Gastroesophageal sphincter (tissue), 4 donors: ENCODE results near the gene FOXK1. TPM values are rescaled to one million over a fixed set of nuclear protein-coding genes. Genes with fewer than 3 reads are reported as not detected.

Source experiments
- ATAC-seq: fragments of 150-250 bp; one replicate; pipeline ENCODE4 v1.9.1; 2016; ENCODE audit warnings: mild to moderate bottlenecking, moderate library complexity
- H3K27ac ChIP-seq, 4 donors: fragments of 200-600 bp; sonication (generic) in 3 of 4; 1 replicate in 3 of 4; 2 replicates in 1 of 4; pipeline ENCODE4 v1.5.1; 2016 to 2019
- H3K27me3 ChIP-seq: fragments of 200-600 bp; sonication (generic); one replicate; pipeline ENCODE4 v1.5.1; 2019
- H3K36me3 ChIP-seq, 2 donors: fragments of 200-600 bp; sonication (generic); one replicate each; pipeline ENCODE4 v1.5.1; 2019; ENCODE audit warnings: control low read depth in 1 of 2
- H3K4me1 ChIP-seq, 3 donors: fragments of 200-600 bp; sonication (generic); 1 replicate in 2 of 3; 2 replicates in 1 of 3; pipeline ENCODE4 v1.5.1; 2016 to 2019; ENCODE audit warnings: control low read depth in 2 of 3
- H3K4me3 ChIP-seq, 2 donors: fragments of 200-600 bp; sonication (generic); one replicate each; pipeline ENCODE4 v1.5.1; 2019; ENCODE audit warnings: mild to moderate bottlenecking in 1 of 2, moderate library complexity in 1 of 2
- H3K9me3 ChIP-seq, 3 donors: fragments of 200-600 bp; sonication (generic); one replicate each; pipeline ENCODE4 v1.5.1; 2017 to 2019; ENCODE audit warnings: control low read depth in 2 of 3
- EP300 ChIP-seq: sonication (generic); formaldehyde crosslinking; IDR thresholded peaks from one replicate; pipeline ENCODE4 v1.6.1; 2017; ENCODE audit warnings: antibody characterized with exemption, mild to moderate bottlenecking
- POLR2A ChIP-seq, 2 donors: fragments of 450-650 bp; IDR thresholded peaks; one replicate each; pipeline ENCODE4 v1.6.1; 2017; ENCODE audit warnings: antibody characterized with exemption in 2 of 2, mild to moderate bottlenecking in 2 of 2, moderate library complexity in 1 of 2
- POLR2AphosphoS5 ChIP-seq: sonication (generic); formaldehyde crosslinking; IDR thresholded peaks from one replicate; pipeline ENCODE4 v1.6.1; 2017; ENCODE audit warnings: antibody characterized with exemption
- WGBS, 2 donors: methylation state at CpG; one replicate each; pipeline ENCODE4 v1.1.5; 2018; ENCODE audit warnings: low coverage in 1 of 2; 5-methylcytosine and 5-hydroxymethylcytosine counted together
- total RNA-seq, 4 donors: library from RNA; depleted of rRNA; stranded (reverse); fragments of >200 nt; gene quantifications; one replicate each; pipeline ENCODE4 v1.1.0, GENCODE V29; 2016
- TF ChIP-seq, protein P1 (sequence below), 4 experiments: fragments of 200-600 bp in 2 of 4; fragments of 450-650 bp in 2 of 4; sonication (generic) in 1 of 4; IDR thresholded peaks; one replicate each; pipeline ENCODE4 v1.5.1; 2017 to 2019; ENCODE audit warnings: antibody characterized with exemption in 4 of 4, mild to moderate bottlenecking in 2 of 4, moderate library complexity in 2 of 4

Gene FOXK1
- total RNA-seq, 4 donors from 2014 or later, result 28.5 to 45.2 (median 30.0) TPM

- Histone ChIP-seq H3K27ac (no peak overlapping the region), H3K36me3 (peaks cover 0 to 90% of the 10 kb centered on the region in 2 donors), H3K9me3 (no peaks in the 10 kb centered on the region), H3K27me3 (no peaks in the 10 kb centered on the region), H3K4me3 (no peak overlapping the region), H3K4me1 (peaks cover 0 to 17% (median 5%) of the 10 kb centered on the region in 3 donors)
- WGBS, 2 donors, result no CpG with 5 or more reads among the region's 23 CpGs
- ATAC-seq, result no peak
- no peak for TF ChIP-seq POLR2A (IDR thresholded peaks at IDR 0.05)
- TF ChIP-seq POLR2AphosphoS5, result no peak
- TF ChIP-seq, protein P1, sequence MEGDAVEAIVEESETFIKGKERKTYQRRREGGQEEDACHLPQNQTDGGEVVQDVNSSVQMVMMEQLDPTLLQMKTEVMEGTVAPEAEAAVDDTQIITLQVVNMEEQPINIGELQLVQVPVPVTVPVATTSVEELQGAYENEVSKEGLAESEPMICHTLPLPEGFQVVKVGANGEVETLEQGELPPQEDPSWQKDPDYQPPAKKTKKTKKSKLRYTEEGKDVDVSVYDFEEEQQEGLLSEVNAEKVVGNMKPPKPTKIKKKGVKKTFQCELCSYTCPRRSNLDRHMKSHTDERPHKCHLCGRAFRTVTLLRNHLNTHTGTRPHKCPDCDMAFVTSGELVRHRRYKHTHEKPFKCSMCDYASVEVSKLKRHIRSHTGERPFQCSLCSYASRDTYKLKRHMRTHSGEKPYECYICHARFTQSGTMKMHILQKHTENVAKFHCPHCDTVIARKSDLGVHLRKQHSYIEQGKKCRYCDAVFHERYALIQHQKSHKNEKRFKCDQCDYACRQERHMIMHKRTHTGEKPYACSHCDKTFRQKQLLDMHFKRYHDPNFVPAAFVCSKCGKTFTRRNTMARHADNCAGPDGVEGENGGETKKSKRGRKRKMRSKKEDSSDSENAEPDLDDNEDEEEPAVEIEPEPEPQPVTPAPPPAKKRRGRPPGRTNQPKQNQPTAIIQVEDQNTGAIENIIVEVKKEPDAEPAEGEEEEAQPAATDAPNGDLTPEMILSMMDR (IDR thresholded peaks at IDR 0.05), result no peak
- no peak for TF ChIP-seq EP300
Measured at GRCh38 chr7:4787947-4788626, 106.0 kb downstream of the FOXK1 start.

DNA sequence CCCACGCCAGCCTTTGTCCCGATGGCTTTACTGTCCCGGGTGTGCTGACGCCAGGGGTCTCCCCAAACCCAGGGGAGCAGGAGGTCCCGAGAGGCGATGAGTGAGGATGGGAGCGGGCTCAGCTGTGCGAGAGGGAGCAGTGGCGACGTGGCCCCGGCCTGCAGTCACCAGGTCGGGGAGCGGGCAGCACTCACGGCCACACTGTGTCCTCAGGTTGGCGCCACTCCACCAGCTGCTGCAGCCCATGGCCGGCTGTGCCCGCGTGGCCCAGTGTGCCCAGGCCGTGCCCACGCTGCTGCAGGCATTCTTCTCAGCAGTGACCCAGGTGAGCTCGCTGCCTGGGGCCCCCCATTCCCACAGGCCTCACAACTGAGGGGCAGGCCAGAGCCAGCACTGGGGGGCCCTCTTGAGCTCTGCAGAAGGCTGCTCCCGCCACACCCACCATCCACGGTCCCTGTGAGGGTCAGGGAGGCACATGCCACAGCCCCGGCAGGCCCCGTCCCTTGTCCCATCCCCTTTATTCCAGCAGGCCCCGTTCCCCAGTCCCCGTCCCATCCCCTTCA lies 106.6 kb downstream of the FOXK1 start:
- Histone ChIP-seq H3K27ac (no peak overlapping the region), H3K4me3 (no peak overlapping the region), H3K4me1 (peaks cover 0 to 20% (median 5%) of the 10 kb centered on the region in 3 donors), H3K9me3 (no peaks in the 10 kb centered on the region), H3K27me3 (no peaks in the 10 kb centered on the region), H3K36me3 (peaks cover 0 to 83% of the 10 kb centered on the region in 2 donors)
- TF ChIP-seq POLR2A (IDR thresholded peaks at IDR 0.05) (no peak), EP300 (no peak), POLR2AphosphoS5 (no peak)
- TF ChIP-seq, protein P1 (IDR thresholded peaks at IDR 0.05), result no peak
- ATAC-seq, result no peak
- WGBS, 2 donors, result 76% methylated on average over 6 of the region's 27 CpGs; no CpG with 5 or more reads in 1 of the 2 donors

GRCh38 chr7:4789194-4790077 lies 107.3 kb downstream of the FOXK1 start:
- TF ChIP-seq POLR2A (IDR thresholded peaks at IDR 0.05), result no peak
- no peak for TF ChIP-seq POLR2AphosphoS5
- TF ChIP-seq EP300, result no peak
- TF ChIP-seq, protein P1 (IDR thresholded peaks at IDR 0.05), result no peak
- no peak for ATAC-seq
- no peak overlapping the region for H3K27ac ChIP-seq
- H3K36me3 ChIP-seq, result peaks cover 0 to 76% of the 10 kb centered on the region in 2 donors
- no peak overlapping the region for H3K4me3 ChIP-seq
- H3K4me1 ChIP-seq, result peaks cover 0 to 20% (median 5%) of the 10 kb centered on the region in 3 donors
- H3K27me3 ChIP-seq, result no peaks in the 10 kb centered on the region
- H3K9me3 ChIP-seq, result no peaks in the 10 kb centered on the region
- 69% methylated on average over 2 of the region's 26 CpGs; no CpG with 5 or more reads in 1 of the 2 donors for WGBS, 2 donors

DNA sequence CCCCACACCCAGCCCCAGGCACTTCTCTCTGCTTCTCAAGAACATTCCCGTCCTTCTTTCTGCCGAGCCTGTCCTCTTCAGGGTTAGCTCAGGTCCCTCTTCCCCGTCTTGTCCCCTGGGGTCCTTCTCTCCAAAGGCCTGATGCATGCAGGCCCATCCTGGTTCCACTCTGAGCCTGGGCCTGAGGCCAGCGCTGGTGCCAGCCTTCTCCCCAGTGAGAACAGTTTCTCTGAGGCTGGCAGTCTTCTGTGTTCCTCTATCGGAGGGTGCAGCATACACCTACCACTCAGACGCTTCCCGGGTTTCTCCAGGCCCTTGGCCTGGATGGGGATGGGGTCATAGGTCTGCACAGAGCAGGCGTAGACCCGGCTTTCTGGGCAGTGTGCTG lies 108.0 kb downstream of the FOXK1 start:
- H3K36me3 ChIP-seq, result peaks cover 0 to 70% of the 10 kb centered on the region in 2 donors
- H3K4me3 ChIP-seq, result no peak overlapping the region
- peaks cover 0 to 20% (median 5%) of the 10 kb centered on the region in 3 donors for H3K4me1 ChIP-seq
- 66% methylated on average over 4 of the region's 9 CpGs; no CpG with 5 or more reads in 1 of the 2 donors for WGBS, 2 donors
- H3K27me3 ChIP-seq, result no peaks in the 10 kb centered on the region
- no peak for ATAC-seq
- H3K27ac ChIP-seq, result no peak overlapping the region
- H3K9me3 ChIP-seq, result no peaks in the 10 kb centered on the region
- TF ChIP-seq, protein P1 (IDR thresholded peaks at IDR 0.05), result no peak
- no peak for TF ChIP-seq POLR2AphosphoS5
- no peak for TF ChIP-seq EP300
- TF ChIP-seq POLR2A (IDR thresholded peaks at IDR 0.05), result no peak
